Kidney epithelial cell (primary cell): Measurements from ENCODE around the gene UTY. TPM values are rescaled to one million over a fixed set of nuclear protein-coding genes. Genes with fewer than 3 reads are reported as not detected.
"Not testable (repeated sequence)": the region's sequence is repeated elsewhere in the genome, so short reads cannot be mapped to it uniquely, and the experiment has no call there.

Source experiments
- DNase-seq: peaks from one replicate; pipeline ENCODE4 v3.0.0-alpha.2; 2010; ENCODE audit warnings: low read depth
- H3K27me3 ChIP-seq: 2 replicates; pipeline ENCODE4 v1.6.0; 2011; ENCODE audit warnings: low read length; ENCODE audit not compliant: control insufficient read depth, insufficient read depth
- H3K36me3 ChIP-seq: 2 replicates; pipeline ENCODE4 v1.5.1; 2011; ENCODE audit warnings: low read length; ENCODE audit not compliant: control insufficient read depth, insufficient read depth
- H3K4me3 ChIP-seq: 2 replicates; pipeline ENCODE4 v1.5.1; 2011; ENCODE audit warnings: low read depth, mild to moderate bottlenecking, control low read depth, low read length
- total RNA-seq: library from RNA; depleted of rRNA; stranded (reverse); fragments of >200 nt; gene quantifications from 2 replicates; pipeline ENCODE4 v1.2.3, GENCODE V29; 2015
- TF ChIP-seq, protein P1 (sequence below): IDR thresholded peaks from 2 replicates; pipeline ENCODE4 v1.5.1; 2011; ENCODE audit warnings: mild to moderate bottlenecking, moderate library complexity, low read length, control low read depth, inconsistent platforms; ENCODE audit not compliant: insufficient read depth, poor library complexity, severe bottlenecking

The UTY gene
- total RNA-seq, 1 donor from 2014 or later, result 9.8 TPM

DNA sequence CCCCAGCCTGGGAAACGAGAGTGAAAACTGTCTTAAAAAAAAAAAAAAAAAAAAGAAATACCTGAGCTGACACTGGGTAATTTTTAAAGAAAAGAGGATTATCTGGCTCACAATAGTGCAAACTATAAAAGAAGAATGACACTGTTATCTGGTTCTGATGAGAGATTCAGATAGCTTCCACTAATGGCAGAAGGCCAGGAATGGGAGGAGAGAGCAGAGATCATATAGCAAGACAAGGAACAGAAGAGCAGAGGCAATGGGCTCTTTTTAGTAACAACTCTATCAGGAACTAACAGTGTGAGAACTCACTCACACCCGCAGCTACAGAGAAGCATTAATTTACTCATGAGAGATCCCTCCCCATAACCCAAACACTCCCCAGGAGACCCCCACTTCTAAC lies 184.8 kb downstream of the UTY start:
- DNase-seq, result no peak
- H3K36me3 ChIP-seq, result no peaks in the 10 kb centered on the region
- no peaks in the 10 kb centered on the region for H3K27me3 ChIP-seq
- TF ChIP-seq, protein P1, sequence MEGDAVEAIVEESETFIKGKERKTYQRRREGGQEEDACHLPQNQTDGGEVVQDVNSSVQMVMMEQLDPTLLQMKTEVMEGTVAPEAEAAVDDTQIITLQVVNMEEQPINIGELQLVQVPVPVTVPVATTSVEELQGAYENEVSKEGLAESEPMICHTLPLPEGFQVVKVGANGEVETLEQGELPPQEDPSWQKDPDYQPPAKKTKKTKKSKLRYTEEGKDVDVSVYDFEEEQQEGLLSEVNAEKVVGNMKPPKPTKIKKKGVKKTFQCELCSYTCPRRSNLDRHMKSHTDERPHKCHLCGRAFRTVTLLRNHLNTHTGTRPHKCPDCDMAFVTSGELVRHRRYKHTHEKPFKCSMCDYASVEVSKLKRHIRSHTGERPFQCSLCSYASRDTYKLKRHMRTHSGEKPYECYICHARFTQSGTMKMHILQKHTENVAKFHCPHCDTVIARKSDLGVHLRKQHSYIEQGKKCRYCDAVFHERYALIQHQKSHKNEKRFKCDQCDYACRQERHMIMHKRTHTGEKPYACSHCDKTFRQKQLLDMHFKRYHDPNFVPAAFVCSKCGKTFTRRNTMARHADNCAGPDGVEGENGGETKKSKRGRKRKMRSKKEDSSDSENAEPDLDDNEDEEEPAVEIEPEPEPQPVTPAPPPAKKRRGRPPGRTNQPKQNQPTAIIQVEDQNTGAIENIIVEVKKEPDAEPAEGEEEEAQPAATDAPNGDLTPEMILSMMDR, result no peak
- no peak overlapping the region for H3K4me3 ChIP-seq

DNA sequence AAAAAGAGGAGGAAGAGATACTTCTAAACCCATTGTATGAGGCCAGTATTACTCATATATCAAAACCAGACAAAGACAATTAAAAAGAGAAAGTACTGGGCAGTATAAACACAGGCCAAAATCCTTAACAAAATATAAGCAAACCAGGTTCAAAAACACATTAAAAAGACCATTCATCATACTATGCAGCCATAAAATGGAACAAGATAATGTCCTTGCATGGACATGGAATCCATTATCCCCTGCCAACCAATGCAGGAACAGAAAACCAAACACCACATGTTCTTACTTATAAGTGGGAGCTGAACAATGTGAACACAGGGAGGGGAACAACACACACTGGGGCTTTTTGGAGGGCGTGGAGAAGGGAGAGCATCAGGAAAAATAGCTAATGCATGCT lies 188.6 kb downstream of the UTY start:
- TF ChIP-seq, protein P1, result no peak
- Histone ChIP-seq H3K27me3 (no peaks in the 10 kb centered on the region), H3K4me3 (no peak overlapping the region), H3K36me3 (no peaks in the 10 kb centered on the region)
- DNase-seq, result no peak

DNA sequence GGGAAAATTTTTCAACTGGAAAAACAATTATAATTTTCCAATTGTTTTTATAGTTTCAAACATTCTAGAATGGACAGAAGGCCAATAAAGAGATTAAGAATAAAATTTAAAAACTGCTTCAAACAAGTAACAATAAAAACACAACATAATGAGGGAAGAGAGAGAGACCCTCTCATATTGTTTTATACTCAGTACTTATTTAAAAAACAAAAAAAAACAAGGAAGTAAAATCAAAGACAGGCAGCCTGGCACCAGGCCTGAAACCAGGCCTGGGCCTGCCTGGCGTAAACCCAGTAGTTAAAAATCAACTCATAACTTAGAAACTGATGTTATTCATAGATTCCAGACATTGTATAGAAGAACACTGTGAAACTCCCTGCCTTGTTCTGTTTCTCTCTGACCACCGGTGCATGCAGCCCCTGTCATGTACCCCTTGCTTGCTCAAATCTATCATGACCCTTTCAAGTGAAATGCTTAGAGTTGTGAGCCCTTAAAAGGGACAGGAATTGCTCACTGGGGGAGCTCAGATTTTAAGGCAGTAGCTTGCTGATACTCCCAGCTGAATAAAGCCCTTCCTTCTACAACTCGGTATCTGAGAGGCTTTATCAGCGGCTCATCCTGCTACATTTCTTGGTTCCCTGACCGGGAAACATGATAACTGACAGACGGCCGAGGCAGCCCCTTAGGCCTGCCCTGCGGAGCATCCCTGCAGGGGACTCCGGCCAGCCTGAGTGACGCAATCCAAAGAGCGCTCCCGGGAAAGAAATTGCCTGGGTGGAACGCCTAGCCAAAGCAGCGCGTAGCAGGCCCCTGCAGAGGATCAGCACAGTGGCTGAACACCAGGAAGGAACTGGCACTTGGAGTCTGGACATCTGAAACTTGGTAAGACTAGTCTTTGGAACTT lies 197.4 kb downstream of the UTY start:
- H3K4me3 ChIP-seq, H3K27me3 ChIP-seq, H3K36me3 ChIP-seq, DNase-seq: not testable (repeated sequence)

DNA sequence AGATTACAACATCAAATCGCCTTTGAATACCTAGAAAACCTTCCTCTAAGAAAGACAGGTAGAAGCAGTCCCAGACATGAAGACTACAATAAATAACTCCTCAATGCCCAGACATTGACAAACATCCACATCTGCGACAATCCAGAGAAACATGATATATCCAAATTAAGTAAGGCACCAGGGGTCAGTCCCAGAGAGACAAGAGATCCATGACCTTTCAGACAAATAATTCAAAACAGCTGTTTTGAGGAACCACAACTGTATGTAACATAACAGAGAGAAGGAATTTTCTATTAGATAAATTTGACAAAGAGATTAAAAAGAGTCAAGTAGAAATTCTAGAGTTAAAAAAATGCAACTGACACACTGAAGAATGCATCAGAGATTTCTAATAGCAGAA lies 200.3 kb downstream of the UTY start:
- TF ChIP-seq, protein P1, result no peak
- no peaks in the 10 kb centered on the region for H3K27me3 ChIP-seq
- H3K4me3 ChIP-seq, result no peak overlapping the region
- no peak for DNase-seq
- no peaks in the 10 kb centered on the region for H3K36me3 ChIP-seq

DNA sequence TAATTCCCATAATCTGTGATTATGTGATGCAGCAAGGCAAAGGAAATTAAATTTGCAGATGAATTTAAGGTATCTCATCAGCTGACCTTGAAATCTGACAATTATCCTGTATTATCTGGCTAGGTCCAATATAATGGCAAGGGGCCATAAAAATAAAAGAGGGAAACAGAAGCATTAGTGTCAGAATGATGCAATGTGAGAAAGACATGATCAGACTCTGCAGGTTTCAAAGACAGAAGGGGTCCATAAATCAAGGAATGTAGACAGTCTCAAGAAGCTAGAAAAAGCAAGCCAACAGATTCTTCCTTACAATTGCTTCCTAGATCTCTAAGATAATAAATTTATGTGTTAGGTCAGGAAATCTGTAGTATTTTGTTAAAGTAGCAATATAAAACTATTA lies 208.1 kb downstream of the UTY start:
- Histone ChIP-seq H3K36me3 (no peaks in the 10 kb centered on the region), H3K4me3 (no peak overlapping the region), H3K27me3 (no peaks in the 10 kb centered on the region)
- TF ChIP-seq, protein P1, result no peak
- no peak for DNase-seq

DNA sequence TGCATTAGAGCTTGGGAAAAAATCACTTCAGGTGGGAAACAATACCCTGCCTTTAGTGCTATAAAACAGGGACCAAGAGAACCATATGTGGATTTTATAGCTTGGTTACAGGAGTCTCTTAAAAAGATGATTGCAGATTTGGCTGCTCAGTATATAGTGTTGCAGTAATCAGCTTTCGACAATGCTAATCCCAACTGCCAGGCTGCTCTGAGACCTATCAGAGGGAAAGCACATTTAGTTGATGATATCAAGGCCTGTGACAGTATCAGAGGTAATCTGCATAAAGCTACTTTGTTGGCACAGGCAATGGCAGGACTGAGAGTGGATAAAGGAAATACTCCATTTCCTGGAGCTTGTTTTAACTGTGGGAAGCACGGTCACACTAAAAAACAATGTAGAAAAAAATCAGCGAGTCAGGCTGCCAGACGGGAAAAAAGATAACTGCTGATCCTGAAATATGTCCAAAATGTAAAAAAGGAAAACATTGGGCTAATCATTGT lies 225.8 kb downstream of the UTY start:
- not testable (repeated sequence) for H3K27me3 ChIP-seq, H3K4me3 ChIP-seq, DNase-seq, H3K36me3 ChIP-seq

DNA sequence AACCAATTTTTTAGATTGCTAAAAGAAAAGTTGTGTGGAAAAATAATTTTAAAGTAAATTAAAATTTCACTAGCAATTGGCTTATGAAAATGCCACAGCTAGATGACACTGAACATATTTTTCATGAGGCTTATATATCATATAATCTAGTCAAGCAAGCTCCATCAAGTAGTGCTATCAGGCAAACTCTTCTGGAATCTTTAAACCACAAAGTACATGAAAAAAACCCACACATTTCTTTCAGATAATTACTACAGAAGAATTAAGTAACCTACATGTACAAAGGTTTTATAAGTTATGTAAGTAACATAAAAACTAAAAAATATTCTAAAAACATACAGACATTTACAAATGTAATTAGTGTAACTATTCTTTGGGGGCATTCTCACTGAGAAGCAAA lies 229.4 kb downstream of the UTY start:
- no peaks in the 10 kb centered on the region for H3K27me3 ChIP-seq
- TF ChIP-seq, protein P1, result no peak
- no peak overlapping the region for H3K4me3 ChIP-seq
- H3K36me3 ChIP-seq, result no peaks in the 10 kb centered on the region
- DNase-seq, result no peak
